ENCODE data around the gene LINGO3. TPM values are rescaled to one million over a fixed set of nuclear protein-coding genes. Genes with fewer than 3 reads are reported as not detected.

LINGO3 gene
- total and polyA plus RNA-seq, 10 of the 15 experiments (the other 5 are each of a cell fraction or from before 2014, with no cell fraction given) = 0.09 to 2.0 (median 0.40) TPM; not detected in 5

- no peak for TF ChIP-seq ZNF592 (IDR thresholded peaks at IDR 0.05)
- TF ChIP-seq TBL1XR1 (IDR thresholded peaks at IDR 0.05; ENCODE audit: low read depth, low read length) = no peak
- TF ChIP-seq SUZ12 (IDR thresholded peaks at IDR 0.05; ENCODE audit: unreplicated experiment) = no peak
- TF ChIP-seq HCFC1 (IDR thresholded peaks at IDR 0.05; ENCODE audit: low read length) = no peak
- TF ChIP-seq LARP7 (IDR thresholded peaks at IDR 0.05) = no peak
- no peak for TF ChIP-seq NFXL1 (IDR thresholded peaks at IDR 0.05; ENCODE audit: borderline replicate concordance)
- no peak for TF ChIP-seq TARDBP (IDR thresholded peaks at IDR 0.05; ENCODE audit: borderline replicate concordance)
- TF ChIP-seq ZNF217 (IDR thresholded peaks at IDR 0.05) = no peak
- no peak for TF ChIP-seq PML (IDR thresholded peaks at IDR 0.05; ENCODE audit: low read length)
- peak; percentile 65 for TF ChIP-seq POLR2A (IDR thresholded peaks at IDR 0.05; ENCODE audit: low read depth, low read length)
- no peak for TF ChIP-seq CHD1 (IDR thresholded peaks at IDR 0.05; ENCODE audit: low read depth, low read length)
- no peak for TF ChIP-seq JUND (IDR thresholded peaks at IDR 0.05; ENCODE audit: low read depth, low read length)
- peak; percentile 89 for TF ChIP-seq SMAD1 (IDR thresholded peaks at IDR 0.05; ENCODE audit: low read depth, partially characterized antibody)
- peak; percentile 50 for TF ChIP-seq TCF3 (IDR thresholded peaks at IDR 0.05; ENCODE audit: borderline replicate concordance, insufficient read depth, low read depth, low read length)
- TF ChIP-seq ZSCAN29 (IDR thresholded peaks at IDR 0.05) = no peak
- TF ChIP-seq YBX1 (IDR thresholded peaks at IDR 0.05) = no peak
- no peak for TF ChIP-seq RFX5 (IDR thresholded peaks at IDR 0.05; ENCODE audit: low read depth, low read length)
- no peak for TF ChIP-seq E4F1 (IDR thresholded peaks at IDR 0.05; ENCODE audit: borderline replicate concordance, partially characterized antibody)
- TF ChIP-seq WRNIP1 (IDR thresholded peaks at IDR 0.05; ENCODE audit: borderline replicate concordance, low read depth, low read length) = no peak
- TF ChIP-seq JUNB (IDR thresholded peaks at IDR 0.05) = no peak
- 0 out of 2 replicates have a peak, but pooled peaks have one; percentile 1 for TF ChIP-seq RAD21 (IDR thresholded peaks at IDR 0.05; ENCODE audit: insufficient read depth, low read depth, low read length)
- no peak for TF ChIP-seq ZNF274 (IDR thresholded peaks at IDR 0.05; ENCODE audit: insufficient read depth, insufficient read length)
- no peak for TF ChIP-seq NR2C1 (IDR thresholded peaks at IDR 0.05)
- peak; percentile 78; the same call in 1 of the 2 replicates for TF ChIP-seq MAX (IDR thresholded peaks at IDR 0.05; ENCODE audit: low read depth, low read length)
- no peak for TF ChIP-seq CEBPB (IDR thresholded peaks at IDR 0.05; ENCODE audit: borderline replicate concordance in 1 of 2, low read depth in 2 of 2, low read length in 2 of 2)
- TF ChIP-seq RELA (IDR thresholded peaks at IDR 0.05; ENCODE audit: borderline replicate concordance, partially characterized antibody) = no peak
These were observed 41.6 kb downstream of the LINGO3 start (continued) for GRCh38 chr19:2266183-2266993.

Measured in GM12878 (cell line).